Measurements from ENCODE around the gene CHST5.
"Not testable (repeated sequence)": the region's sequence is repeated elsewhere in the genome, so short reads cannot be mapped to it uniquely, and the experiment has no call there.

CHST5 gene

DNA sequence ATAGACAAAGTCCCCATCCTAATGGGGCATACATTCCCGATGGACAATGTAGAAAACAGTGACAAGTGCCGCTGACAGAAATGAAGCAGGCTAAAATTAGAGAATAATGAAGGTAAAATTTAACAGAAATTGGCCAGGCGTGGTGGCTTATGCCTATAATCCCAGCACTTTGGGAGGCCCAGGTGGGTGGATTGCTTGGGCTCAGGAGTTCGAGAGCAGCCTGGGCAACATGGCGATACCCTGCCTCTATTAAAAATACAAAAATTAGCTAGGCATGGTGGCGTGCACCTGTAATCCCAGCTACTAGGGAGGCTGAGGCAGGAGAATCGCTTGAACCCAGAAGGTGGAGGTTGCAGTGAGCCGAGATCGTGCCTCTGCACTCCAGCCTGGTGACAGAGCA is 12.5 kb upstream of the CHST5 start:
- not testable (repeated sequence) for H3K27me3 ChIP-seq (ENCODE audit: insufficient read depth, low read length); H3K9ac ChIP-seq (ENCODE audit: low read depth, low read length); H3K36me3 ChIP-seq (ENCODE audit: insufficient read depth, low read length); H3K4me1 ChIP-seq (ENCODE audit: insufficient read depth, low read length); H3K9me3 ChIP-seq (ENCODE audit: insufficient read depth, low read depth, low read length); H3K4me3 ChIP-seq (ENCODE audit: low read length); H3K27ac ChIP-seq (ENCODE audit: low read depth, low read length)
- 95% methylated on average over 9 of the region's 9 CpGs for WGBS

DNA sequence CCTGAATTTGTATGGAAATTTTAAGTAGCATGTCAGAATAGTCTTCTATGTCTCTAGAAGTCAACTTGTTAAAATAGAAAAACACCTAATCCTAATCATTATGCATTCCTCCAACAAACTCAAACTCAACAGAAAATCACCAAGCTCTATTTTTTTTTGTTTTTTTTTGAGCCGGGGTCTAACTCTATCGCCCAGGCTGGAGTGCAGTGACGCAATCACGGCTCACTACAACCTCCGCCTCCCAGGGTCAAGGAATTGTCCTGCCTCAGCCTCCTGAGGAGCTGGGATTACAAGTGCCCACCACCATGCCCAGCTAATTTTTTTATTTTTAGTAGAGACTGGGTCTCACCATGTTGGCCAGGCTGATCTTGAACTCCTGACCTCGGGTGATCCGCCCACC is 10.4 kb upstream of the CHST5 start:
- WGBS: 95% methylated on average over 7 of the region's 7 CpGs
- H3K4me1 ChIP-seq (ENCODE audit: insufficient read depth, low read length): peaks cover 6% of the 10 kb centered on the region; the same call in 1 of the 2 replicates

DNA sequence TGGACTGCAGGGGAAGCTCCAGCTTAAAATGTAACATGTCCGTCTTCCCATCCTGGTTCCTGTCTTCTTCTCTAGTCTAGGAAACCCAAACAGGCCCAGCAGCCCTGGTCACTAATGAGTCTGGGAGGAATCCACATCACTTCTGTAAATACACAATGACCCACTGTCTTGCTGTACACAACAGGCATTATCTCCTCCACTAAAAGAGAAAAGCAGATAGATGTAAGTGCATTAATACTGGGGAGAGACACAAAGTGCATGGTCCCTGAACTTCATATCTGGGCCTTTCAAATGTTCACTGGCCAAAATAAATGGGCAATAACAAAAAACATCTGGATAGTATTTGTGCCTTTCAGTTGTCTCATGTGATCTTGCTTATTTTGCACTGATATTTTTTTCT is 10.0 kb upstream of the CHST5 start:
- H3K27me3 ChIP-seq (ENCODE audit: insufficient read depth, low read length); H3K4me3 ChIP-seq (ENCODE audit: low read length); H3K9ac ChIP-seq (ENCODE audit: low read depth, low read length); H3K4me1 ChIP-seq (ENCODE audit: insufficient read depth, low read length); H3K36me3 ChIP-seq (ENCODE audit: insufficient read depth, low read length); H3K27ac ChIP-seq (ENCODE audit: low read depth, low read length); H3K9me3 ChIP-seq (ENCODE audit: insufficient read depth, low read depth, low read length): not testable (repeated sequence)
- WGBS: no CpG with 5 or more reads among the region's 1 CpG

More for the DNA sequence above, 10.4 kb upstream of the CHST5 start:
- Histone ChIP-seq H3K9me3 (ENCODE audit: insufficient read depth, low read depth, low read length) (no peaks in the 10 kb centered on the region), H3K27me3 (ENCODE audit: insufficient read depth, low read length) (no peaks in the 10 kb centered on the region), H3K36me3 (ENCODE audit: insufficient read depth, low read length) (0 out of 2 replicates have a peak, but pooled peaks cover 3% of the 10 kb centered on the region), H3K4me3 (ENCODE audit: low read length) (no peak overlapping the region), H3K9ac (ENCODE audit: low read depth, low read length) (no peak overlapping the region), H3K27ac (ENCODE audit: low read depth, low read length) (no peak overlapping the region)

DNA sequence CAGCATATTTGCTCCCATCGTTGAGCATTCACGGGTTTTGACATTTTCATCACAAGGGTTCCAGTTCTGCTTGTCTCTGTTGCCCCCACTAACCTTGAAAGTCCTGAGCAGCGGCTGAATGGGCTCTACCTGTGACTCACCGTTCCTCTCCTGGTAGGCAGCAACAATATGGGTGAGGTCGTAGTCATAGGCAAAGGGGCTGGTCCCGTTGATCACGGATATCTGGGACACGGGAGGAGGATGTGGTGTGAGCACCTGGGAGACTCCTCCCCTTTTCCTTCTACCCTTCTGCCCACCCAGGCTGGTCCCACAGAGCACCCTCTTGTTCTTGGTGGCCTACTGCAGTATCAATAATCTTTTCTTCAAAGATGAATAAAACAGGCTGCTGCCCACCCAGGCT is 6.6 kb upstream of the CHST5 start:
- WGBS: 90% methylated on average over 6 of the region's 8 CpGs
- not testable (repeated sequence) for H3K9ac ChIP-seq (ENCODE audit: low read depth, low read length); H3K4me3 ChIP-seq (ENCODE audit: low read length); H3K36me3 ChIP-seq (ENCODE audit: insufficient read depth, low read length); H3K4me1 ChIP-seq (ENCODE audit: insufficient read depth, low read length); H3K27ac ChIP-seq (ENCODE audit: low read depth, low read length); H3K9me3 ChIP-seq (ENCODE audit: insufficient read depth, low read depth, low read length); H3K27me3 ChIP-seq (ENCODE audit: insufficient read depth, low read length)

DNA sequence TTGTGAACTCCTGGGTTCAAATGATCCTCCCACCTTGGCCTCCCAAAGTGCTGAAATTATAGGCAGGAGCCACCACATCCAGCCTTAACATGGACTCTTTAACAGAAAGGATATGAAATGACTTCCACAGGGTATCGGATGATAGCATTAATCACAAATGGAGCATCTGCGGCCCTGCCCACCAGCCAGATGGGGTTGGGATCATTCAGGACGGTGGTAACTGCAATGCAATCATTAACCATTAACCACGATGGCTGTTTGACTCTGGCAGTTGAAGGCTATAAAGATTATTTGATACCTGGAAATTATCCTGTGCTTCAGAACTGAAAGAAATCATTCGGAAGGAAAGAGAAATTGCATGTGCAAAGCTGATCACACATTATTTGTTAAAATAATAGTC is 5.3 kb upstream of the CHST5 start:
- Histone ChIP-seq H3K27ac (ENCODE audit: low read depth, low read length) (no peak overlapping the region), H3K27me3 (ENCODE audit: insufficient read depth, low read length) (no peaks in the 10 kb centered on the region), H3K36me3 (ENCODE audit: insufficient read depth, low read length) (0 out of 2 replicates have a peak, but pooled peaks cover 3% of the 10 kb centered on the region), H3K4me1 (ENCODE audit: insufficient read depth, low read length) (no peaks in the 10 kb centered on the region), H3K4me3 (ENCODE audit: low read length) (no peak overlapping the region), H3K9me3 (ENCODE audit: insufficient read depth, low read depth, low read length) (no peaks in the 10 kb centered on the region), H3K9ac (ENCODE audit: low read depth, low read length) (no peak overlapping the region)
- 97% methylated on average over 5 of the region's 5 CpGs for WGBS

DNA sequence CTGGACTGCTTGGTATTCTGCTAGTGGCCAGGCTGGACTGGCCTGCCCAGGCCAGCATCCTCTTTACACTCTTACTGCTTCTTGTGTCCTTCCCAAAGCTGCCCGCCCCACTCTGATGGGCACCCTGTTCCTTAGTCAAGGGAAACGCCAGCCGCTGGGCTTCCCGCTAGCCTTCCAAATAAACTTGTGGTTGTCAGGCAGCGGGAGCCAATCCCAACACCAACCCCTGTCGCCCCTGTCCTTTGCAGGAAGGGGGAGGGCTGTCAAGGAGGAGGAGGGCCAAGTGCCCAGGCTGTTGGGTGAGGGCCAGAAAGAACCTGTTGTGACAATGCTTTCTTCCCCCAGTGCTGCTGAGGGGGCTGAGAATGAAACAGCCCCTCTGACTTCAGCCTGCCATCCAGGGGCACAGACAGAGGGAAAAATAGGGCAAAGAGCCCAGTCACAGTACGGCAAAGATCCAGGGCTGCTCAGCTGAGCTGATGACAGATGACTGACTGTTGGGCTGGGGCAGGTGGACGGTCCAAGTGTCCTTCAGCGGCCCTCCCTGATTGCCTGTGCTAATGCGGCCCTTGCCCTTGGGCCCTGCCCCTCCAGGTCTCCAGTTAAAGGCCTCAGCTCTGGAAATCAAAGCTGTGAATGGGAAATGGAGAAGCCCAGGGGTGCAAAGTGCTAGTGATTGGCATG is 3.1 kb upstream of the CHST5 start:
- 87% methylated on average over 4 of the region's 10 CpGs for WGBS
- H3K27ac ChIP-seq (ENCODE audit: low read depth, low read length); H3K4me1 ChIP-seq (ENCODE audit: insufficient read depth, low read length); H3K4me3 ChIP-seq (ENCODE audit: low read length); H3K9ac ChIP-seq (ENCODE audit: low read depth, low read length); H3K36me3 ChIP-seq (ENCODE audit: insufficient read depth, low read length); H3K9me3 ChIP-seq (ENCODE audit: insufficient read depth, low read depth, low read length); H3K27me3 ChIP-seq (ENCODE audit: insufficient read depth, low read length): not testable (repeated sequence)

DNA sequence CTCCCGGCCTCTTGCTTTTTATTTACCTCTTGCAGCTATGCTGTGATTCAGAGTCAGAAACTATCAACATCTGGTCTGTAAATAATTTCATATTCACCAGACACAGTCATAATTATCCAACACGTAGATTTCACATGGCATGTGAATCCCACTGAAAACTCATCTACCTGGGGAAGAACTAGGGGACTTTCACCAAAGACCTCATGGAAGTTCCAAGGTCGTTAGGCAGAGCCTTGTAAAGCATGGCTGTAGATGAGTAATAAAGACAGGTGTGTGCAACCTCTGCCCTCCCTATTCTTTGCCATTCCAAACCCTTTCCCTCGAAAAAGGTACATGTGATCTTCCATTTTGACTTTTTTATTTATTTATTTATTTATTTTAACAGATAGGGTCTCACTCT is 1.9 kb upstream of the CHST5 start:
- H3K36me3 ChIP-seq (ENCODE audit: insufficient read depth, low read length): no peaks in the 10 kb centered on the region
- no peaks in the 10 kb centered on the region for H3K27me3 ChIP-seq (ENCODE audit: insufficient read depth, low read length)
- H3K27ac ChIP-seq (ENCODE audit: low read depth, low read length): no peak overlapping the region
- H3K9ac ChIP-seq (ENCODE audit: low read depth, low read length): no peak overlapping the region
- no peaks in the 10 kb centered on the region for H3K9me3 ChIP-seq (ENCODE audit: insufficient read depth, low read depth, low read length)
- no peaks in the 10 kb centered on the region for H3K4me1 ChIP-seq (ENCODE audit: insufficient read depth, low read length)
- WGBS: 89% methylated on average over 3 of the region's 4 CpGs
- no peak overlapping the region for H3K4me3 ChIP-seq (ENCODE audit: low read length)

DNA sequence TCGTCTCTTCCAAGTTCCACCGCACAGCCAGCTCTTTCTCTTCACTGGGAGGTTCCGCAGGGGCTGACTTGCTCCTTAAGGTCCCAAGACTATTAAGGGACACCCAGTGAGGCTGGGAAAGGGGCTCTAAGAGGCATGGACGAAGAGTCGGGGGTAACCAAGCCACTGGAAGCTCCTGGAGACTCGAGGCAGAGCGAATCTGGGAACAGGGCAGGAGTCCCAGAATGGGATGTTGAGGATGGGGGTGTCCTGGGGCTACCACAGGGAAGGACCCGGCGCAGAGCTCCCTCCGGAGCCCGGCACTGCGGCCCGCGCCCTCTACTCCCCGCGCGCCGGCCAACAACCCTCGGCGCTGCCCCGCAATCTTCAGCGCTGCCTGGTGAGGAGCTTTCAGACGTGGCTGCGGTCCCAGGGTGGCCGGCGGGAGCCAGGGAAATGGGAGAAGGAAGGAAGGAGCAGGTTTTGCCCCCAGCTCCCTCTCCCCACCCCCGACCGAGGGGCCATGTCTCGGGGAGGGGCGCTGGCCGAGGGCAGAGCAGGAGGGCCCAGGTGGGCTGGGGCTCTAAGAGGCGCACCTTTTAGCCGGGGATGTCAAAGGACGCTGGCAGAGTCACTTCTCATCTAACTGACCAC is 581 bp downstream of the CHST5 start:
- no peaks in the 10 kb centered on the region for H3K36me3 ChIP-seq (ENCODE audit: insufficient read depth, low read length)
- 95% methylated on average over 32 of the region's 34 CpGs for WGBS
- H3K9ac ChIP-seq (ENCODE audit: low read depth, low read length): no peak overlapping the region
- H3K4me3 ChIP-seq (ENCODE audit: low read length): no peak overlapping the region
- H3K27me3 ChIP-seq (ENCODE audit: insufficient read depth, low read length): no peaks in the 10 kb centered on the region
- no peak overlapping the region for H3K27ac ChIP-seq (ENCODE audit: low read depth, low read length)
- H3K9me3 ChIP-seq (ENCODE audit: insufficient read depth, low read depth, low read length): no peaks in the 10 kb centered on the region
- no peaks in the 10 kb centered on the region for H3K4me1 ChIP-seq (ENCODE audit: insufficient read depth, low read length)

DNA sequence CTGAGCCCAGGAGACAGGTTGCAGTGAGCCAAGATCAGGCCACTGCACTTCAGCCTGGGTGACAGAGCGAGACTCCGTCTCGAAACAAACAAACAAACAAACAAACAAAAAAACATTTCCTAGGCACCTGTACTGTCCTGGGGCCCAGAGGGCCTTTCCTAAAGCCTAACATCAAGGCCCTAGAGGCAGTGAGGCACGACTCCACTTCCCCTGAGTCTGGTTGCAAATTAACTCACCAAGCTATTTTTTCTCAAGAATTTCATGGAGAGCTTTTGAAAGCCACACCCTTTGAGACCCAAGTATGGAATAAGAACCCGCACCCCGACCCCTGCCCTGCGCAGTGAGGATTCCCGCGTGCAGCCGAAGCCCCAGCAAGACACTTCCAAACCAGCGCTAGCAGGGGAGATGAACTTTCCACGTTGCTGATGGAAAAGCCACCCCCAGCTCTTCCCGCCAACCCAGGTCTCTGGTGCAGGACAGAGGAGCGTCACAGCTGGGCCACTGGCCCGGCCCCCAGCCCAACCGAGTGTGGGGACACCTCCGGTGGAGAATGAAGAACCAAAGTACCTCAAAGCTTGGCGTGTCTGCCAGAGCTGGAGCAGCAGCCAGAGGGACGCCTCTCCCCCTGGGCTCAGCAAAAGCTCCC is 1.2 kb downstream of the CHST5 start:
- WGBS: 93% methylated on average over 19 of the region's 19 CpGs
- Histone ChIP-seq H3K4me1 (ENCODE audit: insufficient read depth, low read length) (no peaks in the 10 kb centered on the region), H3K36me3 (ENCODE audit: insufficient read depth, low read length) (no peaks in the 10 kb centered on the region), H3K4me3 (ENCODE audit: low read length) (no peak overlapping the region), H3K27me3 (ENCODE audit: insufficient read depth, low read length) (no peaks in the 10 kb centered on the region), H3K9me3 (ENCODE audit: insufficient read depth, low read depth, low read length) (no peaks in the 10 kb centered on the region), H3K9ac (ENCODE audit: low read depth, low read length) (no peak overlapping the region), H3K27ac (ENCODE audit: low read depth, low read length) (no peak overlapping the region)

DNA sequence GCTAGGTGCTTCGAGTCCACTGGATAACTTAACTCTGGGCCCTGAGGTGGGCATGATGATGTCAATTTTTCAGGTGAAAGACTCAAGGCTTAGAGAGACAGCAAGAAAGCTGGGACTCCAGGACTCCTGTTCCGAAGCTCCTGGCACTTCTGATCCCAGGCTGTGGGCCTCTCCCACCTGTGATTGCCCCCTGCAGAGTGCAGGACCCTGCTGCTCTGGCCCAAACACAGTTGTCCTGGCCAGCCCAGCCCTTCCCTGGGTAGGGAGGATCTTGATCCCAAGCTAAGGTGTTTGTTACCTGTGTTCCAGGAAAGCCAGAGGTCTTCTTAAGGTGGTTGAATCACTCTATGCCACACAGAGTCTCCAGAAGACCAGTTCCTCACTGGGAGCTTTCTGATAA is 3.1 kb downstream of the CHST5 start:
- no peak overlapping the region for H3K27ac ChIP-seq (ENCODE audit: low read depth, low read length)
- no peaks in the 10 kb centered on the region for H3K9me3 ChIP-seq (ENCODE audit: insufficient read depth, low read depth, low read length)
- H3K9ac ChIP-seq (ENCODE audit: low read depth, low read length): no peak overlapping the region
- no peaks in the 10 kb centered on the region for H3K27me3 ChIP-seq (ENCODE audit: insufficient read depth, low read length)
- no peaks in the 10 kb centered on the region for H3K4me1 ChIP-seq (ENCODE audit: insufficient read depth, low read length)
- H3K4me3 ChIP-seq (ENCODE audit: low read length): no peak overlapping the region
- 90% methylated on average over 2 of the region's 2 CpGs for WGBS
- no peaks in the 10 kb centered on the region for H3K36me3 ChIP-seq (ENCODE audit: insufficient read depth, low read length)

DNA sequence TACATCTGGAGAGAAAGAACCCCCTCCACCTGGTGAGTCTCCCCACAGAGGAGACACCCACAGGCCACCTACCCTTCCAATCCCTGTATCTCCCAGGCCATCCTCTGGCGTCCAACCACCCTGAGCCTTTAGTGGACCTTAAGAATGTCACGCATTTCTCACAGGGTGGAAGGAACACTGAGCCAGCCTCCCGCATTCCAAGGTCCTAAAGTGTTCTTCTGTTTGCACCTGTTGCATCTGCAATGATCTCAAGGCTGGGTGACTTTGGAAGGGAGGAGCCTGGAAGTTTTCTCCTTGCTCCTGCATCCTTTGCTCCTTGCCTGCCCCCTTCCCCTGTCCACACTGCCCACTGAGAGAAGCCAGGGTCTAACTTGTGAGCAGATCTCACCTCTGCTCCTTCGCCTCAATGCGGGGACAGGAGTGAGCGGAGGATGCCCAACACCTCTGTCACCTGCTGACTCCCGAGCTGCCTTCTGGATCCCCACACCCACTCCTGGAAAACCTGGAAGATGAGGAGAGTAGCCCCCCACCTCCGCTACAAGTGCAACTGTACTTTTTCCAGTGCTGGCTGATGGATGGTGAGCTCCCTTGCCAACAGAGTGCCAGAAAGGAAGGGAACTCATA is 3.7 kb downstream of the CHST5 start:
- Histone ChIP-seq H3K9ac (ENCODE audit: low read depth, low read length) (no peak overlapping the region), H3K4me3 (ENCODE audit: low read length) (no peak overlapping the region), H3K36me3 (ENCODE audit: insufficient read depth, low read length) (no peaks in the 10 kb centered on the region), H3K27me3 (ENCODE audit: insufficient read depth, low read length) (no peaks in the 10 kb centered on the region), H3K9me3 (ENCODE audit: insufficient read depth, low read depth, low read length) (no peaks in the 10 kb centered on the region), H3K27ac (ENCODE audit: low read depth, low read length) (no peak overlapping the region), H3K4me1 (ENCODE audit: insufficient read depth, low read length) (no peaks in the 10 kb centered on the region)
- WGBS: 88% methylated on average over 8 of the region's 8 CpGs
